GM18519 (cell line): ENCODE results near the gene ZNF462.

ENCODE experiments used
- ATAC-seq: cut with Tn5 transposase; IDR thresholded peaks from one replicate; pipeline ENCODE4 v1.9.1; 2021; ENCODE audit warnings: mild to moderate bottlenecking, moderate library complexity; ENCODE audit not compliant: unreplicated experiment, low FRiP score

The ZNF462 gene

DNA sequence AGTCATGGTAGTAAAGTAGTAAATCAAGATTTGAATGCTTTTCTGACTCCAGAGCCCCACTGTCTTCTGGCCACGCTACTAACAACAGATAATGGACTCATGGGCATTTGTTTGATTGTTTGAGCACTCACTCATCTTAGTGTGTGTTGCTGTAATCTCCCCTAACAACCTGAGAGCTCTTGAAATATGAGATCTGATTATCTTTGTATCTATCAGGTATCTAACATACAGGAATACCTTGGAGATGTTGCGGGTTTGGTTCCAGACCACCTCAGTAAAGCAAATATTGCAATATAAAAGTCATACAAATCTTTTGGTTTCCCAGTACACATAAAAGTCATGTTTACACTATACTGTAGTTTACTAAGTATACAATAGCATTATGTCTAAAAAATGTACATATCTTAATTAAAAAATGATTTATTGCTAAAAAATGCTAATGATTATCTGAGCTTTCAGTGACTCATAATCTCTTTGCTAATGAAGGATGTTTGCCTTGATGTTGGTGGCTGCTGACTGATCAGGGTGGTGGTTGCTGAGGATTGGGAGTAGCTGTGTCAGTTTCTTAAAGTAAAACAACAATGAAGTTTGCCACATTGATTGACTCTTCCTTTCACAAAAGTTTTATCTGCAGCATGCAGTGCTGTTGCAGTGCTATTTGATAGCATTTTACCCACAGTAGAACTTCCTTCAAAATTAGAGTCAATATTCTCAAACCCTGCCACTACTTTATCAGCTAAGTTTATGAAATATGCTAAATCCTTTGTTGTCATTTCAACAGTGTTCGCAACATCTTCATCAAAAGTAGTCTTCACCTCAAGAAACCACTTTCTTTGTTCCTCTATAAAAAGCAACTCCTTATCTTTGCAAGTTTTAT, 92.2 kb downstream of the ZNF462 start:
- no peak for ATAC-seq

DNA sequence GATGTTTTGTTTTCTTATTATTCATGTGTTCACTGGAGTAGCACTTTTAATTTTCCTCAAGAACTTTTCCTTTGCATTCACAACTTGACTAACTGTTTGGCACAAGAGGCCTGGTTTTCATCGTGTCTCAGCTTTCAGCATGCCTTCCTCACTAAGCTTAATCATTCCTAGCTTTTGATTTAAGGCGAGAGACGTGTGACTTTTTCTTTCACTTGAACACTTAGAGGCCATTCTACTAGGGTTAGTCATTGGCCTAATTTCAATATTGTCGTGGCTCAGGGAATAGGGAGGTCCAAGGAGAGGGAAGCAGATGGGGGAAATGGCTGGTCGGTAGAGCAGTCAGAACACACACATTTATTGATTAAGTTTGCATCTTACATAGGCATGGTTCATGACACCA, 94.0 kb downstream of the ZNF462 start:
- no peak for ATAC-seq

DNA sequence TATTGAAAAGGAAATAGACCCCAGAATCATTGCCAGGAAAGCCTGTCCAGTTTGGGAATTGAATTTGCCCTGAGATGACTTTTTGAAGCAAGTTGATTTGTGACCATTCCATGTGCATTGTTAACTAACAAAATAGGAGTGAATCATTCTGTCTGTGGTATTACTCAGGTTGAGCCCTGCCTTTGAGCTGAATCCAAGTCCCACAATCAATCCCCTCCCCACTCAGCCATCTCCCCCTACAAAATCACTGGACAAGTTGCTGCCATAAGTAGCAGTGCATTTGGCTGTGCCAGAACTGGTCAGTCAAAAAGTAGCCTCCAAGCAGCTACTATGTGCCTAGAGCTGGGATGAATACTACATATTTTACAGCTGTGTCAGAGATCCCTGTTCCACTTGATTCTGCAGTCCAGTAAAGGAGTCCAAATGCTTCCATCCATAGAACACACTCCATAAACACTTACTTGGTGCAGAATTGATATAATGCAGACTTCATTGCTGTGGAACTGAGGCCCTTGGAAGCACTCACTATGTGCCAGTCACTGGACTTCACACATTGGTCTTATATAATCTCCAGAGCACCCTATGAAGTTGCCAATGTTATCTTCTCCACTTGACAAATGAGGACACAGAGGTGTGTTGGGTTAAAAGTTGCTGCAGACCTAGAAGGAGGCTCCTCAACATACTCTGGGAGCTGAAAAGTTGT, 96.1 kb downstream of the ZNF462 start:
- ATAC-seq = no peak

DNA sequence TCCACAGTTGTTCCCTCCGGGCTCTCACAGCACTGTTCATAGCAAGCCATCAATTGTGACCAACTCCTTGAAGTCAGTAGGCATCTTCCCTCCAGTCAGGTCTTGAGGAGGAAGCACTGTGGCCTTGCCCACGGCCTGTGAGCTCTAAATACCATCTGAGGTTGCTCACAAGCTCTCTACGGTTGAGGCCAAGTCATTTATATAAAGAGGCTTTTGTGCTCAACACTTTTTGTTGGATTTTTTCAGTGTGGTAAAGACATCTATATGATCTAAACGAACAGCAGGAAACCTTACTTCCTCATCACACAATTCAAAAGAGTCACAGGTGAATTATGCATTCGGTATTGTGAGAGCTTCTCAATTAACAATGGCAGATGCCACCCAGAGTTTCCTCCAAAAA, 97.3 kb downstream of the ZNF462 start:
- no peak for ATAC-seq

DNA sequence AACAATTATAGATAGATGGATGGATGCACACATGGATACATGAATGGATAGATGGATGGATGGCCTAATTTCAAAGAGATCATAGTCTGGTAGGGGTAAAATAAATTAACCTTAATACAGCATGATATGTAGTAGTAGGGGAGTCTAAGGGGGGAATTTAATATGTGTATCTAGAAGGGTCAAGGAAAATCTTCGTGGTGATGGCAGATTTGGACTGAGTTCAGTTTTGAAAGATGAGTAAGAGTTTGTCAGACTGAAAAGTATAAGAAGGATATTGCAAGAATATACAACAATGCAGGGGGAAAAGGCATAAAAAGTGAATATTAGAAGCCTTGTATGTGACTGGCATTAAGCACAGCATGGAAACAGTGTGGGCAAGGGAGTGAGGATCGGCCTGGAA, 98.7 kb downstream of the ZNF462 start:
- no peak for ATAC-seq

DNA sequence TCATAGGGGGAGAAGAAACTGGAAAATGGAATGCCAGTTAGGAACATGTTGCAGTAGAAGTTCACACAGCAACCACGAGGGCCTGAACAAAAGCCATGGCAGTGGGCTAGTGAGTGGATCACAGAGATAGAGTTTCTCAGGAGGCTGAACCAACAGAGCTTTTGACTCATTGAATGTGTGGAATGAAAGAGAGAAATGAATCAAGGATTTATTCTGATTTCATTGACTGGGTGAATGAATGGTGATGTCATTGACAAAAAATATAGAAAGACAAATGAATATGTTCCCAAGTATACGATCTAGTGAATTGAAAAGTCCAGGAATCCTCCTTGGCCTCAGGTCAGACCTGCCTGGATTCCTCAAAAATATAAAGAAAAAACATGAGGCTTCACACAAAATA, 99.2 kb downstream of the ZNF462 start:
- ATAC-seq = no peak

DNA sequence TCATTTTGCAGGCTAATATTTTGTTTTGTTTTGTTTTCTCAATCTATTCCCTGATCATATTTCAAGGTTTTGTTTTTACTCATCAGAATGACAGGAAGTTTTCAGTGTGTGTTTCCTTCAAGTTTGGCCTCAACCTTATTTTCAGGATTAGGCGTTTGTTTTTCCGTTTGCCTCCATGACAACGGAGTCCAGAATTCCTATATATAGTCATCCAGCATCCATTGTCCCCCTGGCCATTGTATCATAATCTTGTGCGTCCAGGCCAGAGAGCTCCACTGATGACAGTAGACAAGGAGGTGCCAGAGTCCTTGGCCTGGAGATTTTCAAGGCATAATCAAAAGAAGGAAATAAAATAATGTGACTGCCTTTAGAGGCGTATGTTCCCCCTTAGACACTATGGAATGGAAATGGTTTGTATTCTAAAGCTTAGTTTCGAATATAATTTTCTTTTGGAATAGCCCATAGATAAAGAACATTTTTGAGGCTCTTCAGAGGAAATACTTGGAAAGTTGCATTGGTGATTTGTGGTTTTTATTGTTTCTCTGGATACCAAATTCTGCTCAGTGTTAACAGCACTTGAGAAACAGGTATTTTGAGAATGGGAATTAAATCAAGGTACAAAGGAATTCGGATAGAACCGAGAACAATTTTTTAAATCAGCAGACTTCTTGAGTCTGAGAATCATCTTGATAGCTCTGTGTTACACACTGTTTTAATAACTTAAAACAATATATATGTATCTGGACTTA, 99.8 kb downstream of the ZNF462 start:
- ATAC-seq = no peak

DNA sequence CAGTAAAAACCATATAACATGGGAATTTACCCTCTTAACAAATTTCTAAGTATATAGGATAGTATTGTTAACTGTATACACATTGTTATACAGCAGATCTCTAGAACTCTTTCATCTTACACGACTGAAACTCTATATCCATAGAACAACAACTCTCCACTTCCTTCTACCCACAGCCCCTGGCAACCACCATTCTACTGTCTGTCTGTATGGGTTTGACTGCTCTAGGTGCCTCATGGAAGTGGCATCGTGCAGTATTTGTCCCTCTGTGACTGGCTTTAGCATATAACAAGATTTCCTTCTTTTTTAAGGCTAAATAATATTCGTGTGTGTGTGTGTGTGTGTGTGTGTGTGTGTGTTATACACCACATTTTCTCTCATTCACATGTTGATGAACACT, 100.7 kb downstream of the ZNF462 start:
- no peak for ATAC-seq

DNA sequence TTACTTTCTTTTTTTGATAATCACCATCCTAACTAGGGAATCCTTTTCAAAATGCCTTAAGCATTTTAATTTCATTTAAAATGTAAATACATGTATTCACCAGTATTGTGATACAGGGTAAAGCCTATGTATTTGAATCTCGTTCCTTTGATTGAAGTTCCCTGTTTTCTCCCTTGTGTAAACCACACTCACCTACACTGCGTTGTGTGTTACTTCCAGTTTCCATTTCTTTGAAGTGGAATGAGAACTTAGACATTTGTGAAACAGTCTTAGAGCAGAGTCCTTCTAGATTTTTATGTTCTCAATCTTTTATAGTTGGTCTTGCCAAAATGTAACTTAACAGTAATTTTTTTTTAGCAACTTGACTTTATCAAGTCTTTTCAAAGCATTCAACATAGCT, 101.4 kb downstream of the ZNF462 start:
- no peak for ATAC-seq

DNA sequence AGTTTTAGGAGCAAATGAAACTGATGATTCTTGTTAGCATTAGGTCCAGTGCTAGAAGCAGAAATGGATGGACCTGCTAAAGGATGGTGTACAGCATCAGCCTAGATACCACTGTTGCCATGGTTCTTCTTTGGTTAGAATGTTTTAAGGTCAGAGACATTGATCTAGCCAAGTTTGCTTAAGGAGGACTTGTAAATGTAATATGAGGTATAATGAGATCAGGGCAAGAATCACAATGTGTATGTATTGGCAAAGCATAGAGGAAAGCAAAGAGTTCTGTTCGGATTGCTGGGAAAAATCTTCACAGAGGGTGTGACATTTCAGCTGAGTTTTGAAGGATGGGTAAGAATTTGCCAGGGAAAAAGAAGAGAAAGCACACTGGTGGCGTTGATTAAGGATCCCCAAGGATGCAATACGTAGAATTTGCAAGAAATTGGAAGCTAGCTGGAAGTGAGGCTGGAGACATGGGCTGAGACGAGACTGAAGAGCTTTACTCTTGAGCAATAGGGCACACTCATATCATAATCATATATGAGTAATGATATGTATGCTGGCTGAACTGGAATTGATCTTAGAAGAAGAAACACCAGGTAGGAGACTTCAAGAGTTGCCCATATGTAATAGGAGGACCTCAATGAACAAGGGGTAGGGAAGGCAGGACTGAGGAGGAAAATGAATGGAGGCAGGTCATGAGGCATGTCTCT, 102.0 kb downstream of the ZNF462 start:
- no peak for ATAC-seq

DNA sequence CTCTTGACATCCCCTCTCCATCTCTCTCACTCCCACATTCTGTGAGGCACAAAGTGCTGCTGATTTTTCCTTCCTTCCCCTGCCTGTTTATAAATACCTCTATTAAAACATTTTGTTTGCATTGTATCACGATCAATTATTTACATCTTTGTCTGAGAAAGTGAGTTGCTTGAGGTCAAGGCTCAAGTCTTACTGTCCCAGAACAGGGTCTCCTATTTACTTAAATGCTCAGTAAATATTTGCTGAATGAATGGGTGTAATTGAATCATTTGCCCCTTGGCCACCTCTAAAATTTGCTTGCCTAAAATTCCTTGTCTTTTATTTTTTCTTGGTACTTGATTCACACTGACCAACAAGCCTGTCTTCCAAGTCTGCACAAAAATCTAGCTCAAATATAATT, 103.5 kb downstream of the ZNF462 start:
- no peak for ATAC-seq

DNA sequence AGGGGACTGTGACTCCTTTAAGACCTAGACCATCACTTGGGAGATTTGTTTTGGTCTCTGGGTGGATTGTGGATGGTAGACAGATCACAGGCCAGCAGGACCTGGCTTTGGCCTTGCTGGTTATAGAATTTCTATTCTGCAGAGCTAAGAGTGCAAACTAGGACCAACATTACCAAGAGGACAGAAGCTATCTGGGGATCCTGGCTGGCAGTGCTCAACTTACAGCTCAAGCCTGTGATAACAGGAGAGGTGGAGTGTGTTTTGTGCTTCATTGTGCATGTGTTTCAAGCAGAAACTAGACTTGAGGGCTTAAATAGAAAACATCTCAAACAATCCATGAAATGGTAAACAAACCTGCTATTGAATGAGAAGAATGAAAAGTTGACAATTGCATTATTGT, 106.7 kb downstream of the ZNF462 start:
- ATAC-seq = no peak

DNA sequence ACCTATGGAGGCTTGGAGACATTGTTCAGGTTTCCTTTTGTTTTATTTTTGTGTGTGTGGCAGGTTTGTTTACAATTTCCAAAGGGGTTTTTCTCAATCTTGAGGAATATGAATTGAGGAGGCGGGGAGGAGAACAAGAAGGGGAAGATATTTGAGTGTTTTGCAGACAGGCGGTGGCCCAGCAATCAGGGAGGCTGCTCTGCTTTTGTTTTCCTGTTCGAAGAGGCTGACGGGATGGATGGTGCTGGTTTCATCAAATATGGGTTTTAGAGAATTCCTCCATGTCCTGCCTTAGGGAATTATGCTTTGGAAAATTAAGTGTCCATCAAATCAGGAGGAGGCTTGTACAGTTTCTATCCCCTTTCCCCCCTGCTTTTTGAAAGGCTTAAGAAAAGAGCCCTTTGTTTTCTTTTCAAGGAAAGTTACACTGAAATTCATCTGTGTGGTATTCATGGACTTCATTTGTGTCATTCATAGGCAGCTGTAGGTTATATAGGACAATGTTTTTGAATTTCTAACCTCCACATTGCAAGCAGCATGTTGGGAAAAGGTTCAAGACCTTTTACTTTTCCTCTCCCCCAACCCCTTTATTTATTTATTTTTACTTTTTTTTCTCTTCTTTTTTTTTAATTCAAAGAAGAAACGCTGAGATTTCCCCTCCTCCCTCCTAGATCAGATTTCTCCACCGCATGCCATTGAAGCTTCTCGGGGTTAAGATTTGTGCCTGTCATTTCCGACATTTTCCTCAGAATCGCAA, 107.4 kb downstream of the ZNF462 start:
- ATAC-seq = no peak

DNA sequence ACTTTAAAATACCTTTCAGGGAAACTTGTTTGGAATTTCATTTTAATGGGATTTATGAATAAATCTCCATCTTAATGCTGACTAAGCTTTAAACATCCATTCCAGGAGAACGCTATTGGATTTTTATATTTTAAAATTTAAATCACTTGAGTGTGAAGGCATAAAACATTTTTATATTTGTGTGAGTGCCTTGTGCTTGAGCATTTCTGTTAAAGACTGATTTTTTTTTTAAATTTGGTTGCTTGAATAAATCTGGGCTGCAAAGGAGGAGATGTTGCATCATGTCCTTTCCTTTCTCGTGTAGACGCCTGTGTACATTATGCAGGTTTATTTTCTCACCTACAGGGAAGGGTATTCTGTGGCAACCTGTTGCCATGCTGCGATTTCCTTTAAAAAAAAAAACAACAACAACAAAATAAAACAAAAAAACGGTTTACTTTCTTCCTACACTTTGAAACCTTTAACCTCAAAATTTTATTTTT, 108.1 kb downstream of the ZNF462 start:
- no peak for ATAC-seq

DNA sequence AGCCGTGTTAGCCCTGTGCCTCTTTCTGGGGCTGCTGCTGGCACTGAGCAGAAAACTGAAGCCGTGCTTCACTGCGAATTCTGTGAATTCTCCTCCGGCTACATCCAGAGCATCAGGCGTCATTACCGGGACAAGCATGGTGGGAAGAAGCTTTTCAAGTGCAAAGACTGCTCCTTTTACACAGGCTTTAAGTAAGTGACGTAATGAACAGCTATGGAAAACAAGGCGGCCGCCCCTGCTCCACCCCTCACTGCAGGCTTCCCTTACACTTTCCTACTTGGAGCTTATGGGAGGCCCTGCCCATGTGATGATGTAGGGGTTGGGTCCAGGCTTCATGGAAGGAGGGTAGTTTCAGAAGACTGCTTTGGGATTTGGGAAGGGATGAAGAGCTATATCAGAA, 109.1 kb downstream of the ZNF462 start:
- no peak for ATAC-seq

DNA sequence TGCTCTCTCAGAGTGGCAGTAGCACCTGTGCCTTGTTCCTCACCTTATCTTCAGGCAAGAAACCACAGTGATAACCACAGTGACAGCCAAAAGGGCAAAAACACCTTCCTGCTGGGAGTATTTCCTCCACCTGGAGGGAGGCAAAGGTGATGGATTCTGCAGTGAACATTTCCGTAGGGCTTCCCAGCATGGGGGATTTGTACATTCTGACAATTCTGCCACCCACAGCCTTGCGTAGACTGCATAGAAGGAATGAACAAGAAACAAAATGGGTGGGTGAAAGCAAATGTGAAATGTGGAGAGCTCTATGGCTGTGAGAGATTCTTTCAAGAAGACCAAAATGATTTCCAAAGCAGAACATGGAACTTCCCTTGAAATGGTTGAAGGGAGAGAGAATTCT, 111.4 kb downstream of the ZNF462 start:
- ATAC-seq = no peak

DNA sequence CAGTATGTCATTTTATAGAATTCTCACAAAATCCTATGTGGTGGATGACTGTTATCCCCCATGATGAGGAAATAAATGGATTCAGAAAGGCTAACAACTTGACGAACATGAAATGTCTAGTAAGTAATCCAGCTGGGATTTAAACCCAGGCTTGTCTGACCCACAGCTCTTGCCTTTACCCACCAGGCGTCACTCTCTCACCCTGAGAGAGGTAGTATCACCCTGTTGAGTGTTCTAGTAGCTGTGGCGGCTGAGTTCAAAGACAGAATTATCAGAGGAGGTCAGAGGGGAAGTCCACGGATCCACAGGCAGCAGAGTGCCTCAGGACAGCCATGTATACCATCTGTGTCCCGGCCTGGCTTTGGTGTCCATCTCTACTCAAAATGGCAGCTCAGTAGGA, 113.8 kb downstream of the ZNF462 start:
- no peak for ATAC-seq

DNA sequence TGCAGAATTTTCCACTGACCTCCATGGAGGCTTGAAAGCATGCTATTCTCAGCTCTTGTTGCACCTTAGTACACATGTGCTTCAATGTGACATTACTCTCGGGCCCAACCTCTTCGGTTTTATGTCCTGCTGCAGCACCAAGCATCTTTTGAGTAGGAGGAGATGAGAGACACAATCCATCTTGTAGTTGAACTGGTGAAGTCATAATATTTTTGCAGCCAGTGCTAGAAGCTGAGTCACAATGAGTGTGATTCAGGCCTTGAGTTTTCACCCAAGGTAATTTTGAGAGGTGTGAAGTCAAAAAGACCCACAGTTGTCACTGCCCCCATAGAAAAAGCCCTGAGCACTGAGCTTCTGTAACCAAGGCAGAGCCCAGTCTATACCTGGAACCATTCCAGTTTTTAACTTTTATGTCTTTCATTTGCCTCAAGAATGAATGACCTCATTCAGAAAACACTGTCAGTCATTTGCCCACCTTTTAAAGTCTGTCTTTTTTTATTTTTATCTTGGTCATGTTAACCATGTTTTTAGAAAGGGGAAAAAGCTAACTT, 117.7 kb downstream of the ZNF462 start:
- ATAC-seq = no peak

DNA sequence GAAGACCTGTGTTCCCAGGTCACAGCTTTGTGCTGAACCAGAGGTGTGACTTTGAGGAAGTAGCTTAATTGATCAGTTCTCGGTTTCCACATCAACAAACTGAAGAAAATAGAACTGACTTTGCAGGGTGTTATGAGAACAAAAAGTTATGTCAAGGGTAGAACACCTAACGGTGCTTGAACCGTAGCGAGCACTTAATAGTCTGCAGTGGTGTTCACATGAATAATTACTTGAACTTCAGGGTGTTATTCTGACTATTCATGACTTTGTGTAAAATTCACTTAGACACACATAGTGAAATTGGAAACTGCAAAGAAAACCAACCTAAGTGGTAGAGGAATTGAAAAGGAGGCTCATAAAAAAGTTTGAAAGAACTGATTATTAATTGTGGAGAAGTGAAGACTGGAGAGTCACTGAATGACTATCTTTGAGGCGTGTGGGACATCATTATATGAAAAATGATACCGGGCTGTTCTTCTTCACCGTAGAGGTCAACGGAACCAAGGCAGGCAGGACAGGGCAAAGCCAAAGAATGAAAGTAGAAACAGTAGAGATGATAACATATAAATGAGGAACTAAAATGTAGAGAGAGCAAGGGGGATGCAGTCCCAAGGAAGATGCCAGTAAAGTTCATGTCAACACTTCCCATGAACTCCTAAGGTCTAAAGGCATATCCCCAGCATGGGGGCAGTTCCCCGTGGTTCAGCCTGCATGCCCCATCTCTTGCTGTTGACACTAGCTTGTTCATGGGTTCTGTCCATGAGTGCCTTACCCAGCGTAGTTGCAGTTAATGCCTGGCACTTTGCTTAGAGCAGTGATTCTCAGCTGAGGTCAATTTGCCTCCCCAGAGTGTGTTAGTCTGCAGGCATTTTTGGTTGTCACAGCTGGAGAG, 118.7 kb downstream of the ZNF462 start:
- peak; percentile 76 for ATAC-seq
